Sigmoid colon (tissue), 4 donors: ENCODE data around the gene SDK1.

Experiments
- CTCF ChIP-seq, 4 experiments: fragments of 450-650 bp in 3 of 4; fragments of 200-600 bp in 1 of 4; IDR thresholded peaks; one replicate each; pipeline ENCODE4 v1.5.1; 2016 to 2019; ENCODE audit warnings: antibody characterized with exemption in 4 of 4, mild to moderate bottlenecking in 3 of 4, moderate library complexity in 2 of 4
- EP300 ChIP-seq, 4 donors: sonication (generic); formaldehyde crosslinking; IDR thresholded peaks; one replicate each; pipeline ENCODE4 v1.6.1; 2017; ENCODE audit warnings: antibody characterized with exemption in 4 of 4
- POLR2A ChIP-seq, 2 donors: fragments of 450-650 bp; IDR thresholded peaks; one replicate each; pipeline ENCODE4 v1.6.1; 2016; ENCODE audit warnings: antibody characterized with exemption in 2 of 2, mild to moderate bottlenecking in 2 of 2, moderate library complexity in 2 of 2
- POLR2AphosphoS5 ChIP-seq, 4 donors: sonication (generic); formaldehyde crosslinking; IDR thresholded peaks; one replicate each; pipeline ENCODE4 v1.6.1; 2017; ENCODE audit warnings: antibody characterized with exemption in 4 of 4

GRCh38 chr7:4056552-4057288, 755.7 kb downstream of the SDK1 start:
- TF ChIP-seq CTCF (IDR thresholded peaks at IDR 0.05): no peak
- no peak for TF ChIP-seq EP300 (IDR thresholded peaks at IDR 0.05)
- TF ChIP-seq POLR2A (IDR thresholded peaks at IDR 0.05): no peak
- TF ChIP-seq POLR2AphosphoS5 (IDR thresholded peaks at IDR 0.05): no peak
